Trophoblast cell (in vitro differentiated cells and primary cell): ENCODE measurements around the gene SOX9.
A peak's percentile ranks its signal among the peaks of the same experiment; 100 is the strongest.

Source experiments
- DNase-seq, 2 donors: peaks; one replicate each; pipeline ENCODE4 v3.0.0-alpha.2; 2016
- H2AFZ ChIP-seq: 2 replicates; pipeline ENCODE4 v1.6.1; 2013; ENCODE audit warnings: low read length, moderate library complexity, mild to moderate bottlenecking; ENCODE audit not compliant: insufficient read depth, poor library complexity
- H2AK5ac ChIP-seq: 2 replicates; pipeline ENCODE4 v1.6.1; 2013; ENCODE audit warnings: mild to moderate bottlenecking, low read length
- H2BK120ac ChIP-seq: 2 replicates; pipeline ENCODE4 v1.6.1; 2013; ENCODE audit warnings: low read length, mild to moderate bottlenecking, moderate library complexity; ENCODE audit not compliant: insufficient read depth, poor library complexity
- H2BK12ac ChIP-seq: 2 replicates; pipeline ENCODE4 v1.6.1; 2013; ENCODE audit warnings: mild to moderate bottlenecking, low read length, moderate library complexity
- H2BK5ac ChIP-seq: 2 replicates; pipeline ENCODE4 v1.6.1; 2013; ENCODE audit warnings: low read length, low read depth, moderate library complexity, mild to moderate bottlenecking; ENCODE audit not compliant: poor library complexity
- H3K14ac ChIP-seq: 2 replicates; pipeline ENCODE4 v1.6.1; 2013; ENCODE audit warnings: mild to moderate bottlenecking, low read length
- H3K18ac ChIP-seq: 2 replicates; pipeline ENCODE4 v1.6.1; 2013; ENCODE audit warnings: mild to moderate bottlenecking, low read length
- H3K23ac ChIP-seq: 2 replicates; pipeline ENCODE4 v1.6.1; 2013; ENCODE audit warnings: low read length
- H3K27ac ChIP-seq: 2 replicates; pipeline ENCODE4 v1.5.1; 2013; ENCODE audit warnings: low read depth, mild to moderate bottlenecking, inconsistent platforms, low read length, moderate library complexity
- H3K27me3 ChIP-seq: 2 replicates; pipeline ENCODE4 v1.6.1; 2013; ENCODE audit warnings: inconsistent platforms, mild to moderate bottlenecking, low read length, moderate library complexity; ENCODE audit not compliant: insufficient read depth
- H3K36me3 ChIP-seq, 2 experiments: 1 replicate in 1 of 2; 2 replicates in 1 of 2; pipeline ENCODE4 v1.6.1; 2013; ENCODE audit warnings: low read length in 2 of 2, mild to moderate bottlenecking in 2 of 2, moderate library complexity in 1 of 2; ENCODE audit not compliant: insufficient read depth in 2 of 2, control insufficient read depth in 1 of 2
- H3K4ac ChIP-seq: 2 replicates; pipeline ENCODE4 v1.6.1; 2013; ENCODE audit warnings: low read depth, mild to moderate bottlenecking, low read length, moderate library complexity
- H3K4me1 ChIP-seq, 2 experiments: 1 replicate in 1 of 2; 2 replicates in 1 of 2; pipeline ENCODE4 v1.6.1; 2013; ENCODE audit warnings: low read length in 2 of 2, mild to moderate bottlenecking in 2 of 2, moderate library complexity in 1 of 2; ENCODE audit not compliant: insufficient read depth in 2 of 2, control insufficient read depth in 1 of 2
- H3K4me2 ChIP-seq: 2 replicates; pipeline ENCODE4 v1.6.1; 2013; ENCODE audit warnings: inconsistent platforms, mild to moderate bottlenecking, low read length, moderate library complexity
- H3K4me3 ChIP-seq: 2 replicates; pipeline ENCODE4 v1.5.1; 2013; ENCODE audit warnings: mild to moderate bottlenecking, low read depth, low read length, inconsistent platforms
- H3K79me1 ChIP-seq: one replicate; pipeline ENCODE4 v1.6.1; 2013; ENCODE audit warnings: low read length
- H3K79me2 ChIP-seq: 2 replicates; pipeline ENCODE4 v1.6.1; 2013; ENCODE audit warnings: low read length, mild to moderate bottlenecking; ENCODE audit not compliant: control insufficient read depth, insufficient read depth, poor library complexity
- H3K9ac ChIP-seq: 2 replicates; pipeline ENCODE4 v1.6.1; 2013; ENCODE audit warnings: mild to moderate bottlenecking, low read length
- H3K9me3 ChIP-seq: 2 replicates; pipeline ENCODE4 v1.6.1; 2013; ENCODE audit warnings: low read depth, mild to moderate bottlenecking, control low read depth, inconsistent platforms, low read length; ENCODE audit not compliant: insufficient read depth
- H4K12ac ChIP-seq: 2 replicates; pipeline ENCODE4 v1.6.1; 2013; ENCODE audit warnings: low read depth, mild to moderate bottlenecking, low read length, moderate library complexity
- H4K8ac ChIP-seq: 2 replicates; pipeline ENCODE4 v1.6.1; 2013; ENCODE audit warnings: low read depth, mild to moderate bottlenecking, low read length, moderate library complexity
- H4K91ac ChIP-seq: one replicate; pipeline ENCODE4 v1.6.1; 2013; ENCODE audit warnings: low read depth, mild to moderate bottlenecking, low read length, moderate library complexity
- WGBS: extraction: QIAGEN DNeasy Blood & Tissue Kit; methylation state at CpG from one replicate; pipeline ENCODE4 v1.1.7; 2013; ENCODE audit warnings: missing lambda C conversion rate; ENCODE audit not compliant: insufficient read length, insufficient coverage; ENCODE audit errors: extremely low coverage; 5-methylcytosine and 5-hydroxymethylcytosine counted together

Gene SOX9

GRCh38 chr17:72123530-72124437, 3.0 kb downstream of the SOX9 start:
- peak overlapping the region; percentile 64 for H2BK120ac ChIP-seq

GRCh38 chr17:72124438-72124775, 3.6 kb downstream of the SOX9 start:
- Histone ChIP-seq H4K8ac (no peak overlapping the region), H3K4me1 (peaks cover 20 to 25% of the 10 kb centered on the region in 2 experiments), H3K4ac (no peak overlapping the region), H2AK5ac (no peak overlapping the region), H3K18ac (peak overlapping the region; percentile 85), H2BK12ac (no peak overlapping the region), H3K79me1 (peaks cover 24% of the 10 kb centered on the region), H4K91ac (peak overlapping the region; percentile 29), H3K36me3 (peaks cover 17 to 20% of the 10 kb centered on the region in 2 experiments), H3K4me3 (no peak overlapping the region), H3K9me3 (no peaks in the 10 kb centered on the region), H3K9ac (no peak overlapping the region), H3K27me3 (no peaks in the 10 kb centered on the region), H3K23ac (no peak overlapping the region), H3K79me2 (peaks cover 18% of the 10 kb centered on the region), H3K27ac (no peak overlapping the region), H2BK5ac (no peak overlapping the region), H3K14ac (no peak overlapping the region), H4K12ac (no peak overlapping the region), H2AFZ (no peak overlapping the region), H2BK120ac (no peak overlapping the region), H3K4me2 (no peak overlapping the region)
- WGBS, result no CpG with 5 or more reads among the region's 7 CpGs
- no peak for DNase-seq

More at GRCh38 chr17:72123530-72124437, 3.0 kb downstream of the SOX9 start:
- no peaks in the 10 kb centered on the region for H3K9me3 ChIP-seq
- H4K12ac ChIP-seq, result no peak overlapping the region
- H2AK5ac ChIP-seq, result no peak overlapping the region
- no peak overlapping the region for H3K23ac ChIP-seq
- H3K79me2 ChIP-seq, result peaks cover 18% of the 10 kb centered on the region
- peak overlapping the region; percentile 17 for H3K4ac ChIP-seq
- H3K4me2 ChIP-seq, result peak overlapping the region; percentile 87
- peak overlapping the region; percentile 29 for H4K91ac ChIP-seq
- no peak overlapping the region for H2BK12ac ChIP-seq
- H3K18ac ChIP-seq, result peak overlapping the region; percentile 85
- H2BK5ac ChIP-seq, result no peak overlapping the region
- no CpG with 5 or more reads among the region's 75 CpGs for WGBS
- H3K14ac ChIP-seq, result peak overlapping the region; percentile 1
- H3K27ac ChIP-seq, result no peak overlapping the region
- no peak overlapping the region for H2AFZ ChIP-seq
- H3K79me1 ChIP-seq, result peaks cover 24% of the 10 kb centered on the region
- H3K36me3 ChIP-seq, result peaks cover 17 to 20% of the 10 kb centered on the region in 2 experiments
- DNase-seq, result no peak
- no peak overlapping the region for H4K8ac ChIP-seq
- peaks cover 20 to 25% of the 10 kb centered on the region in 2 experiments for H3K4me1 ChIP-seq
- peak overlapping the region; percentile 30 for H3K4me3 ChIP-seq
- no peaks in the 10 kb centered on the region for H3K27me3 ChIP-seq
- no peak overlapping the region for H3K9ac ChIP-seq

GRCh38 chr17:72125226-72125651, 4.4 kb downstream of the SOX9 start:
- no peak overlapping the region for H2BK120ac ChIP-seq
- H3K36me3 ChIP-seq, result peaks cover 17 to 20% of the 10 kb centered on the region in 2 experiments
- H4K8ac ChIP-seq, result no peak overlapping the region
- peaks cover 17% of the 10 kb centered on the region for H3K79me2 ChIP-seq
- WGBS, result no CpG with 5 or more reads among the region's 4 CpGs
- H2AFZ ChIP-seq, result no peak overlapping the region
- no peak overlapping the region for H3K23ac ChIP-seq
- no peak overlapping the region for H3K14ac ChIP-seq
- no peak overlapping the region for H4K12ac ChIP-seq
- H3K9ac ChIP-seq, result no peak overlapping the region
- H3K18ac ChIP-seq, result no peak overlapping the region
- no peak overlapping the region for H2BK12ac ChIP-seq
- H3K4ac ChIP-seq, result no peak overlapping the region
- peak overlapping the region; percentile 39 for H3K4me2 ChIP-seq
- no peak overlapping the region for H2AK5ac ChIP-seq
- H3K27ac ChIP-seq, result no peak overlapping the region
- H3K4me3 ChIP-seq, result no peak overlapping the region
- no peaks in the 10 kb centered on the region for H3K27me3 ChIP-seq
- H2BK5ac ChIP-seq, result no peak overlapping the region
- H3K4me1 ChIP-seq, result peaks cover 17 to 22% of the 10 kb centered on the region in 2 experiments
- no peak overlapping the region for H4K91ac ChIP-seq
- H3K79me1 ChIP-seq, result peaks cover 18% of the 10 kb centered on the region
- H3K9me3 ChIP-seq, result no peaks in the 10 kb centered on the region
- no peak for DNase-seq

GRCh38 chr17:72125742-72126141, 4.9 kb downstream of the SOX9 start:
- Histone ChIP-seq H3K27ac (no peak overlapping the region), H3K14ac (no peak overlapping the region), H3K79me1 (peaks cover 15% of the 10 kb centered on the region), H2BK12ac (no peak overlapping the region), H3K4me1 (peaks cover 17 to 22% of the 10 kb centered on the region in 2 experiments), H4K12ac (no peak overlapping the region), H3K4ac (no peak overlapping the region), H2BK5ac (no peak overlapping the region), H3K23ac (no peak overlapping the region), H3K4me3 (no peak overlapping the region), H3K4me2 (peak overlapping the region; percentile 25), H3K18ac (no peak overlapping the region), H4K8ac (no peak overlapping the region), H4K91ac (no peak overlapping the region), H3K79me2 (peaks cover 17% of the 10 kb centered on the region), H3K9me3 (no peaks in the 10 kb centered on the region), H3K27me3 (no peaks in the 10 kb centered on the region), H3K9ac (no peak overlapping the region), H2BK120ac (no peak overlapping the region), H2AFZ (no peak overlapping the region), H2AK5ac (no peak overlapping the region), H3K36me3 (peaks cover 17 to 20% of the 10 kb centered on the region in 2 experiments)
- no peak for DNase-seq
